H1 (cell line): ENCODE measurements around the gene PRRX1. TPM values are rescaled to one million over a fixed set of nuclear protein-coding genes. Genes with fewer than 3 reads are reported as not detected.

Experiments used
- CTCF ChIA-PET: fragments of 300-600 bp; sonication (Branson Sonifier 250); formaldehyde crosslinking; loops from one replicate; lab custom pipeline; 2021; ENCODE audit not compliant: partially characterized antibody; lab: Charles Lee
- POLR2A ChIA-PET: fragments of 300-600 bp; sonication (Branson Sonifier 250); formaldehyde crosslinking; loops from one replicate; lab custom pipeline; 2021; ENCODE audit warnings: inconsistent platforms; ENCODE audit not compliant: partially characterized antibody; lab: Charles Lee
- DNase-seq, 2 experiments: peaks; one replicate each; pipeline versions ENCODE4 v3.0.0 to v3.0.0-alpha.2; 2010 to 2022; ENCODE audit warnings: low spot score in 2 of 2, low read depth in 1 of 2, mixed read lengths in 1 of 2
- FAIRE-seq: peaks from 2 replicates; lab custom pipeline; 2011; peaks lifted over from hg19 to GRCh38; lab: Jason Lieb, UNC
- H2AFZ ChIP-seq: 2 replicates; pipeline ENCODE4 v1.8.1; 2012; ENCODE audit warnings: low read length, inconsistent platforms
- H2AK5ac ChIP-seq: 2 replicates; pipeline ENCODE4 v1.6.1; 2013; ENCODE audit warnings: low read depth, low read length
- H2BK120ac ChIP-seq: replicated peaks from 2 replicates; pipeline ENCODE3; 2013; ENCODE audit warnings: low read depth, low read length, inconsistent platforms
- H2BK12ac ChIP-seq: 2 replicates; pipeline ENCODE4 v1.6.1; 2013; ENCODE audit warnings: low read depth, low read length
- H2BK15ac ChIP-seq: 2 replicates; pipeline ENCODE4 v1.6.1; 2013; ENCODE audit warnings: low read length
- H2BK20ac ChIP-seq: 2 replicates; pipeline ENCODE4 v1.6.1; 2013; ENCODE audit warnings: low read length
- H2BK5ac ChIP-seq: 2 replicates; pipeline ENCODE4 v1.6.1; 2013; ENCODE audit warnings: low read depth, low read length
- H3K14ac ChIP-seq: 2 replicates; pipeline ENCODE4 v1.6.1; 2013; ENCODE audit warnings: inconsistent platforms; ENCODE audit not compliant: insufficient read length
- H3K18ac ChIP-seq: 2 replicates; pipeline ENCODE4 v1.6.1; 2013; ENCODE audit warnings: low read length; ENCODE audit errors: extremely low read depth
- H3K23ac ChIP-seq: 2 replicates; pipeline ENCODE4 v1.6.1; 2013; ENCODE audit warnings: inconsistent platforms; ENCODE audit not compliant: insufficient read length
- H3K23me2 ChIP-seq: 2 replicates; pipeline ENCODE4 v1.6.1; 2013; ENCODE audit warnings: low read depth, low read length
- H3K27ac ChIP-seq: 2 replicates; pipeline ENCODE4 v1.6.1; 2011; ENCODE audit warnings: low read depth, low read length, inconsistent platforms
- H3K27me3 ChIP-seq, 4 experiments: replicated peaks in 1 of 4; 1 replicate in 1 of 4; 2 replicates in 3 of 4; pipeline versions ENCODE4 v1.6.1 to v1.8.1; 2011 to 2013; ENCODE audit warnings: low read length in 3 of 4, mild to moderate bottlenecking in 3 of 4, inconsistent platforms in 2 of 4, mixed read lengths in 2 of 4, moderate library complexity in 1 of 4; ENCODE audit not compliant: control insufficient read depth in 3 of 4, insufficient read depth in 3 of 4; ENCODE audit errors: extremely low read depth in 1 of 4
- H3K36me3 ChIP-seq, 4 experiments: 2 replicates each; pipeline versions ENCODE4 v1.6.1 to v1.8.1; 2011 to 2013; ENCODE audit warnings: mild to moderate bottlenecking in 4 of 4, low read length in 3 of 4, moderate library complexity in 2 of 4, control low read depth in 1 of 4, inconsistent platforms in 1 of 4; ENCODE audit not compliant: insufficient read depth in 4 of 4, control insufficient read depth in 2 of 4
- H3K4ac ChIP-seq: replicated peaks from 2 replicates; pipeline ENCODE3; 2013; ENCODE audit warnings: low read length, low read depth, mixed read lengths, inconsistent platforms; ENCODE audit not compliant: insufficient read length
- H3K4me1 ChIP-seq, 4 experiments: replicated peaks in 1 of 4; 1 replicate in 1 of 4; 2 replicates in 3 of 4; pipeline versions ENCODE4 v1.6.1 to v1.8.1; 2011 to 2013; ENCODE audit warnings: low read length in 3 of 4, inconsistent platforms in 2 of 4, mixed read lengths in 1 of 4; ENCODE audit not compliant: insufficient read depth in 4 of 4, control insufficient read depth in 3 of 4
- H3K4me2 ChIP-seq, 2 experiments: 2 replicates each; pipeline versions ENCODE4 v1.6.1 to v1.8.1; 2011 to 2013; ENCODE audit warnings: low read depth in 2 of 2, low read length in 2 of 2, control low read depth in 1 of 2, inconsistent platforms in 1 of 2, mild to moderate bottlenecking in 1 of 2; ENCODE audit not compliant: insufficient read depth in 1 of 2
- H3K4me3 ChIP-seq, 4 experiments: fragments of 200-600, 300-600 bp in 1 of 4; sonication (generic), shearing (Covaris generic), sonication (Bioruptor Twin) in 1 of 4; 2 replicates each; pipeline versions ENCODE4 v1.5.1 to v1.8.1; 2011 to 2016; ENCODE audit warnings: low read length in 4 of 4, low read depth in 3 of 4, control low read depth in 2 of 4, inconsistent platforms in 2 of 4, mild to moderate bottlenecking in 2 of 4, mixed read lengths in 1 of 4, moderate library complexity in 1 of 4; ENCODE audit not compliant: insufficient read depth in 2 of 4; ENCODE audit errors: extremely low read depth in 1 of 4
- H3K56ac ChIP-seq: replicated peaks from 2 replicates; pipeline ENCODE3; 2013; ENCODE audit warnings: low read depth, mild to moderate bottlenecking, mixed read lengths, low read length, inconsistent platforms; ENCODE audit not compliant: insufficient read length
- H3K79me1 ChIP-seq: 2 replicates; pipeline ENCODE4 v1.6.1; 2013; ENCODE audit warnings: low read depth, low read length, control low read depth
- H3K79me2 ChIP-seq, 2 experiments: 2 replicates each; pipeline versions ENCODE4 v1.6.1 to v1.8.1; 2012 to 2013; ENCODE audit warnings: low read length in 2 of 2, mild to moderate bottlenecking in 2 of 2, inconsistent platforms in 1 of 2; ENCODE audit not compliant: insufficient read depth in 2 of 2, control insufficient read depth in 1 of 2
- H3K9ac ChIP-seq, 4 experiments: replicated peaks in 1 of 4; 1 replicate in 1 of 4; 2 replicates in 3 of 4; pipeline versions ENCODE4 v1.6.1 to v1.8.1; 2011 to 2013; ENCODE audit warnings: low read depth in 3 of 4, low read length in 3 of 4, control low read depth in 2 of 4, mild to moderate bottlenecking in 2 of 4, moderate library complexity in 2 of 4, inconsistent platforms in 1 of 4; ENCODE audit errors: extremely low read depth in 1 of 4
- H3K9me3 ChIP-seq, 2 experiments: 2 replicates each; pipeline versions ENCODE4 v1.6.1 to v1.8.1; 2012 to 2013; ENCODE audit warnings: mild to moderate bottlenecking in 2 of 2, moderate library complexity in 2 of 2, control low read depth in 1 of 2, inconsistent platforms in 1 of 2, low read depth in 1 of 2, low read length in 1 of 2, mixed read lengths in 1 of 2; ENCODE audit not compliant: insufficient read depth in 2 of 2
- H4K20me1 ChIP-seq, 2 experiments: replicated peaks in 1 of 2; 2 replicates each; pipeline versions ENCODE3 to v1.8.1; 2011 to 2013; ENCODE audit warnings: inconsistent platforms in 2 of 2, low read length in 2 of 2, mild to moderate bottlenecking in 1 of 2; ENCODE audit not compliant: insufficient read depth in 2 of 2, control insufficient read depth in 1 of 2
- H4K5ac ChIP-seq: 2 replicates; pipeline ENCODE4 v1.6.1; 2013; ENCODE audit warnings: low read length, low read depth, mixed read lengths, inconsistent platforms; ENCODE audit not compliant: insufficient read length
- H4K8ac ChIP-seq: 2 replicates; pipeline ENCODE4 v1.8.0; 2013; ENCODE audit warnings: mild to moderate bottlenecking, moderate library complexity, low read length, inconsistent platforms; ENCODE audit not compliant: insufficient read depth; ENCODE audit errors: extremely low read depth
- H4K91ac ChIP-seq: replicated peaks from 2 replicates; pipeline ENCODE3; 2013; ENCODE audit warnings: low read length, mixed read lengths, inconsistent platforms; ENCODE audit not compliant: insufficient read length
- ATF3 ChIP-seq: IDR thresholded peaks from 2 replicates; pipeline ENCODE4 v1.6.1; 2011; ENCODE audit warnings: low read depth, mild to moderate bottlenecking, low read length; ENCODE audit not compliant: insufficient read depth
- CTBP2 ChIP-seq: IDR thresholded peaks from 2 replicates; pipeline ENCODE4 v1.7.0; 2011; ENCODE audit warnings: borderline replicate concordance, mild to moderate bottlenecking, moderate library complexity, mixed read lengths, low read length; ENCODE audit not compliant: insufficient read depth, insufficient read length
- FOSL1 ChIP-seq: IDR thresholded peaks from 2 replicates; pipeline ENCODE4 v1.6.1; 2011; ENCODE audit warnings: mild to moderate bottlenecking, low read depth, low read length, moderate library complexity; ENCODE audit not compliant: insufficient read depth
- GABPA ChIP-seq: IDR thresholded peaks from 2 replicates; pipeline ENCODE4 v1.6.1; 2011; ENCODE audit warnings: mild to moderate bottlenecking, low read length, moderate library complexity, borderline replicate concordance; ENCODE audit not compliant: insufficient read depth
- JUN ChIP-seq: IDR thresholded peaks from 2 replicates; pipeline ENCODE4 v1.6.1; 2011; ENCODE audit warnings: low read depth, mild to moderate bottlenecking, improper control_type of control experiment, low read length
- KDM1A ChIP-seq: fragments of 200-600, 300-600 bp; sonication (generic); IDR thresholded peaks from 2 replicates; pipeline ENCODE4 v1.7.1; 2016; ENCODE audit warnings: mild to moderate bottlenecking, low read length, borderline replicate concordance
- POU5F1 ChIP-seq: IDR thresholded peaks from 2 replicates; pipeline ENCODE4 v1.6.1; 2011; ENCODE audit warnings: low read depth, mild to moderate bottlenecking, low read length, moderate library complexity
- SIX5 ChIP-seq: IDR thresholded peaks from 2 replicates; pipeline ENCODE4 v1.6.1; 2011; ENCODE audit warnings: mild to moderate bottlenecking, low read depth, low read length
- SP4 ChIP-seq: IDR thresholded peaks from 2 replicates; pipeline ENCODE4 v1.6.1; 2012; ENCODE audit warnings: low read length, inconsistent platforms
- TAF7 ChIP-seq: optimal IDR thresholded peaks from 2 replicates; pipeline ENCODE3; 2011; ENCODE audit warnings: low read depth, mild to moderate bottlenecking, inconsistent platforms, low read length, moderate library complexity, borderline replicate concordance
- YY1 ChIP-seq: IDR thresholded peaks from 2 replicates; pipeline ENCODE4 v1.6.1; 2011; ENCODE audit warnings: low read depth, mild to moderate bottlenecking, low read length
- ZNF274 ChIP-seq: IDR thresholded peaks from 2 replicates; pipeline ENCODE4 v1.7.0; 2012; ENCODE audit warnings: low read length, borderline replicate concordance; ENCODE audit errors: extremely low read depth
- WGBS, 2 experiments: shearing (Covaris generic) in 1 of 2; methylation state at CpG; one replicate each; pipeline versions ENCODE4 v1.1.6 to v1.1.7; 2013 to 2015; ENCODE audit warnings: low lambda C conversion rate in 2 of 2, mixed read lengths in 2 of 2, inconsistent platforms in 1 of 2, low coverage in 1 of 2, missing lambda C conversion rate in 1 of 2; ENCODE audit not compliant: insufficient replicate concordance in 2 of 2, insufficient coverage in 1 of 2, insufficient read length in 1 of 2; ENCODE audit errors: extremely low coverage in 1 of 2, missing lambda C conversion rate in 1 of 2; 5-methylcytosine and 5-hydroxymethylcytosine counted together
- polyA plus RNA-seq, 7 experiments: library from polyadenylated mRNA; depleted of rRNA in 3 of 7; stranded (reverse) in 5 of 7; unstranded in 2 of 7; fragments of >200 nt in 5 of 7; fragments of 200-250 nt in 2 of 7; gene quantifications; 1 replicate in 5 of 7; 2 replicates in 1 of 7; 4 replicates in 1 of 7; pipeline versions ENCODE4 v1.2.1 to v1.2.3, GENCODE V29; 2011 to 2013; ENCODE audit warnings: missing spikeins in 2 of 7, mixed read lengths in 2 of 7
- total RNA-seq: library from RNA; stranded (reverse); fragmentation: NEBNext Ultra II Directional; extraction: Animal tissue kit (Norgen Biotek cat#: 25700); gene quantifications from 2 replicates; pipeline ENCODE4 v1.2.1, GENCODE V29; 2021

Gene PRRX1
- total and polyA plus RNA-seq, 2 of the 8 experiments (the other 6 are each of a cell fraction or from before 2014, with no cell fraction given), result not detected

- H3K14ac ChIP-seq, result no peak overlapping the region
- TF ChIP-seq ATF3 (no peak), ZNF274 (no peak), YY1 (no peak), SIX5 (no peak), TAF7 (no peak), POU5F1 (no peak), SP4 (no peak), JUN (no peak), GABPA (no peak), CTBP2 (no peak), KDM1A (no peak), FOSL1 (no peak)
Measured at GRCh38 chr1:170699696-170700095, 35.8 kb downstream of the PRRX1 start.

More at GRCh38 chr1:170699696-170700095, 35.8 kb downstream of the PRRX1 start:
- no peaks in the 10 kb centered on the region for H3K79me2 ChIP-seq
- no peak overlapping the region for H3K4me2 ChIP-seq
- H3K23me2 ChIP-seq, result no peaks in the 10 kb centered on the region; the same call in 1 of the 2 replicates
- H2BK20ac ChIP-seq, result no peak overlapping the region
- no peak overlapping the region for H4K5ac ChIP-seq
- no peak overlapping the region for H2BK12ac ChIP-seq
- FAIRE-seq (no peak), DNase-seq (no peak)
- no peaks in the 10 kb centered on the region for H3K4me1 ChIP-seq
- H3K23ac ChIP-seq, result no peak overlapping the region
- no peak overlapping the region for H2AK5ac ChIP-seq
- H3K27ac ChIP-seq, result no peak overlapping the region
- peak overlapping the region; percentile 27; the same call in 1 of the 2 replicates for H2AFZ ChIP-seq
- no peak overlapping the region for H3K56ac ChIP-seq
- H3K4ac ChIP-seq, result no peak overlapping the region
- ChIA-PET POLR2A (no interaction called here), CTCF (interaction anchor here (0.7 to 7.8 kb wide), 3 partner anchors 11 to 602 kb away, joined by 3 to 48 read pairs (median 3); no protein-coding TSS in a partner anchor)
- H4K8ac ChIP-seq, result no peak overlapping the region
- H4K20me1 ChIP-seq, result no peaks in the 10 kb centered on the region
- no peaks in the 10 kb centered on the region for H3K79me1 ChIP-seq
- H2BK15ac ChIP-seq, result no peak overlapping the region
- H3K27me3 ChIP-seq, result no peaks in the 10 kb centered on the region
- H2BK5ac ChIP-seq, result no peak overlapping the region
- no peaks in the 10 kb centered on the region for H3K36me3 ChIP-seq
- 89% methylated on average over 8 of the region's 8 CpGs; no CpG with 5 or more reads in 1 of the 2 experiments for WGBS, 2 experiments
- H4K91ac ChIP-seq, result no peak overlapping the region
- H3K4me3 ChIP-seq, result no peak overlapping the region
- H3K9me3 ChIP-seq, result no peaks in the 10 kb centered on the region
- H2BK120ac ChIP-seq, result no peak overlapping the region
- no peak overlapping the region for H3K18ac ChIP-seq
- no peak overlapping the region for H3K9ac ChIP-seq
